ENCODE results near the gene RPL10. TPM values are rescaled to one million over a fixed set of nuclear protein-coding genes. Genes with fewer than 3 reads are reported as not detected.

Gene RPL10
- total RNA-seq, 1 experiment from 2014 or later = 2,110 TPM

DNA sequence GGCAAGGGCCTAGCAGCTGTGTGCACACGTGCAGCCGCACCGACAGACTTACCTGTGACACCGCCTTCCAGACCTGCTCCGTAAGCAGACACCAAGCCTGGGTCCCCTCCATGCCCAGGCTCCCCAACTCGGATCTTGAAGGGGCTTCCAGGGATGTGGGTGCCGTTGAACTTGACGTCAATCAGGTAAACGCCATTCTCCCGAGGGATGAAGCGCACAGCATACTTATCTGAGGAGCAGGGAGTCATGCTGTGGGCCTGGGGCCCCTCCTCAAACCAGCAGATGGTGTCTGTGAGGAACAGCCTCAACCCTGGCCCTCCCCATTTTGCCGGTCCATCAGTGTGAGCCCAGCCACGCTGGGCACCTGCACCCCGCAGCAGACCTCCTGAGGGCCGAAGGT is 48.2 kb upstream of the RPL10 start:
- Histone ChIP-seq H3K4me1 (ENCODE audit: insufficient read depth, low read length) (no peaks in the 10 kb centered on the region), H4K20me1 (ENCODE audit: control insufficient read depth, insufficient read depth, insufficient read length) (peaks cover 4% of the 10 kb centered on the region), H3K27me3 (ENCODE audit: insufficient read depth, low read length) (no peaks in the 10 kb centered on the region), H2BK120ac (ENCODE audit: low read depth, low read length, poor library complexity, severe bottlenecking) (no peak overlapping the region), H2BK15ac (ENCODE audit: low read depth, low read length) (no peak overlapping the region), H3K9me3 (ENCODE audit: control insufficient read depth, low read depth, low read length) (peaks cover 26% of the 10 kb centered on the region), H3K18ac (ENCODE audit: insufficient read length, low read depth, low read length) (no peak overlapping the region), H3T11ph (ENCODE audit: low read length) (no peak overlapping the region), H2AFZ (ENCODE audit: low read length) (no peak overlapping the region), H4K91ac (ENCODE audit: insufficient read length, low read depth, low read length) (no peak overlapping the region), H2AK5ac (ENCODE audit: insufficient read length, low read length) (no peak overlapping the region), H3K4ac (ENCODE audit: low read depth, low read length) (no peak overlapping the region), H2BK5ac (ENCODE audit: insufficient read length, low read length) (no peak overlapping the region), H3K56ac (ENCODE audit: insufficient read length, low read depth, low read length) (no peak overlapping the region), H2BK12ac (ENCODE audit: insufficient read length, low read depth, low read length) (no peak overlapping the region), H3K79me2 (ENCODE audit: insufficient read depth, low read length) (no peaks in the 10 kb centered on the region), H4K8ac (replicated peaks; ENCODE audit: insufficient read length, low read depth, low read length) (no peak overlapping the region), H4K5ac (ENCODE audit: insufficient read length, low read depth, low read length) (no peak overlapping the region), H3K23me2 (ENCODE audit: insufficient read length, low read depth, low read length, poor library complexity, severe bottlenecking) (no peaks in the 10 kb centered on the region), H2BK20ac (ENCODE audit: low read depth, low read length, poor library complexity, severe bottlenecking) (no peak overlapping the region), H3K4me2 (ENCODE audit: insufficient read depth, insufficient read length, low read length) (no peak overlapping the region), H3K27ac (ENCODE audit: insufficient read length, low read depth, low read length) (no peak overlapping the region), H3K23ac (ENCODE audit: insufficient read length, low read depth, low read length) (no peak overlapping the region), H3K9ac (ENCODE audit: extremely low read depth, insufficient read length, low read length) (no peak overlapping the region), H3K79me1 (ENCODE audit: insufficient read depth, low read depth, low read length, poor library complexity, severe bottlenecking) (no peaks in the 10 kb centered on the region), H3K14ac (ENCODE audit: insufficient read depth, low read length) (no peak overlapping the region)
- DNase-seq = no peak
- Mint-ChIP-seq H3K27ac (no peak overlapping the region), H3K36me3 (ENCODE audit: insufficient read depth in 1 of 3, low read depth in 3 of 3) (peaks cover 25 to 66% (median 53%) of the 10 kb centered on the region in 3 experiments), H3K27me3 (ENCODE audit: low read depth) (peaks cover 4% of the 10 kb centered on the region), H3K9me3 (peaks cover 40 to 51% of the 10 kb centered on the region in 2 experiments), H3K4me3 (no peak overlapping the region), H3K4me1 (peaks cover 0 to 5% of the 10 kb centered on the region in 2 experiments; a peak in 2 of 4 replicates)
- TF ChIP-seq, protein P1, sequence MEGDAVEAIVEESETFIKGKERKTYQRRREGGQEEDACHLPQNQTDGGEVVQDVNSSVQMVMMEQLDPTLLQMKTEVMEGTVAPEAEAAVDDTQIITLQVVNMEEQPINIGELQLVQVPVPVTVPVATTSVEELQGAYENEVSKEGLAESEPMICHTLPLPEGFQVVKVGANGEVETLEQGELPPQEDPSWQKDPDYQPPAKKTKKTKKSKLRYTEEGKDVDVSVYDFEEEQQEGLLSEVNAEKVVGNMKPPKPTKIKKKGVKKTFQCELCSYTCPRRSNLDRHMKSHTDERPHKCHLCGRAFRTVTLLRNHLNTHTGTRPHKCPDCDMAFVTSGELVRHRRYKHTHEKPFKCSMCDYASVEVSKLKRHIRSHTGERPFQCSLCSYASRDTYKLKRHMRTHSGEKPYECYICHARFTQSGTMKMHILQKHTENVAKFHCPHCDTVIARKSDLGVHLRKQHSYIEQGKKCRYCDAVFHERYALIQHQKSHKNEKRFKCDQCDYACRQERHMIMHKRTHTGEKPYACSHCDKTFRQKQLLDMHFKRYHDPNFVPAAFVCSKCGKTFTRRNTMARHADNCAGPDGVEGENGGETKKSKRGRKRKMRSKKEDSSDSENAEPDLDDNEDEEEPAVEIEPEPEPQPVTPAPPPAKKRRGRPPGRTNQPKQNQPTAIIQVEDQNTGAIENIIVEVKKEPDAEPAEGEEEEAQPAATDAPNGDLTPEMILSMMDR (conservative IDR thresholded peaks at IDR 0.05) = no peak
- no CpG with 5 or more reads among the region's 15 CpGs for WGBS (ENCODE audit: extremely low coverage, insufficient read length, low lambda C conversion rate)
